HepG2 (cell line): ENCODE data around the gene OPA3. TPM values are rescaled to one million over a fixed set of nuclear protein-coding genes. Genes with fewer than 3 reads are reported as not detected.
A peak's percentile ranks its signal among the peaks of the same experiment; 100 is the strongest.

Experiments used
- HNRNPLL ChIP-seq: fragments of 200-400 bp; formaldehyde crosslinking; IDR thresholded peaks from 2 replicates; pipeline ENCODE4 v1.6.1; 2017; ENCODE audit warnings: mild to moderate bottlenecking, low read depth, low read length; ENCODE audit not compliant: poor library complexity, severe bottlenecking
- HOXA3 ChIP-seq: sonication (generic); formaldehyde crosslinking; IDR thresholded peaks from 2 replicates; pipeline ENCODE4 v1.5.0; 2020; ENCODE audit warnings: missing genetic modification reagents
- KAT2B ChIP-seq: fragments of 150-350 bp; IDR thresholded peaks from 2 replicates; pipeline ENCODE4 v1.6.1; 2014; ENCODE audit warnings: low read depth, low read length, borderline replicate concordance
- MXI1 ChIP-seq: IDR thresholded peaks from 3 replicates; pipeline ENCODE4 v1.6.1; 2012; ENCODE audit warnings: low read depth, low read length, inconsistent platforms, borderline replicate concordance
- MYPOP ChIP-seq: sonication (generic); formaldehyde crosslinking; IDR thresholded peaks from 2 replicates; pipeline ENCODE4 v1.8.1; 2023; ENCODE audit warnings: mild to moderate bottlenecking, moderate library complexity, missing genetic modification reagents
- NR2F6 ChIP-seq, 2 experiments: IDR thresholded peaks; 2 replicates each; pipeline ENCODE4 v1.6.1; 2016; ENCODE audit warnings: antibody characterized with exemption in 1 of 2, mild to moderate bottlenecking in 1 of 2
- ZBTB7A ChIP-seq: sonication (generic); formaldehyde crosslinking; IDR thresholded peaks from 2 replicates; pipeline ENCODE4 v1.8.0; 2022; ENCODE audit warnings: mild to moderate bottlenecking, missing genetic modification reagents
- polyA plus RNA-seq, 8 experiments: library from polyadenylated mRNA; depleted of rRNA in 3 of 8; stranded (reverse) in 7 of 8; unstranded in 1 of 8; fragments of >200 nt; fragmentation: Illumina TruSeq in 4 of 8; extraction: Trizol in 4 of 8; gene quantifications; 2 replicates each; pipeline versions ENCODE4 v1.2.1 to v1.2.3, GENCODE V29; 2011 to 2016; ENCODE audit warnings: low read depth in 4 of 8, missing spikeins in 1 of 8, mixed read lengths in 1 of 8; ENCODE audit not compliant: insufficient read depth in 1 of 8
- total RNA-seq, 5 experiments: library from RNA; depleted of rRNA; stranded (reverse); fragments of >200 nt; fragmentation: Illumina TruSeq; extraction: Trizol; gene quantifications; 2 replicates each; pipeline ENCODE4 v1.2.3, GENCODE V29; 2016; ENCODE audit warnings: low read depth in 1 of 5
- TF ChIP-seq, protein P1 (sequence below): sonication (generic); formaldehyde crosslinking; IDR thresholded peaks from 2 replicates; pipeline ENCODE4 v1.5.1; 2020; ENCODE audit warnings: mild to moderate bottlenecking, missing genetic modification reagents, borderline replicate concordance
- TF ChIP-seq, protein P2 (sequence below): sonication (generic); formaldehyde crosslinking; IDR thresholded peaks from 2 replicates; pipeline ENCODE4 v1.4.0; 2020; ENCODE audit warnings: missing genetic modification reagents
- TF ChIP-seq, protein P3 (sequence below), 2 experiments: sonication (generic) in 1 of 2; formaldehyde crosslinking in 1 of 2; IDR thresholded peaks; 2 replicates each; pipeline versions ENCODE4 v1.5.1 to v1.6.1; 2011 to 2020; ENCODE audit warnings: borderline replicate concordance in 1 of 2, low read depth in 1 of 2, low read length in 1 of 2, mild to moderate bottlenecking in 1 of 2, missing genetic modification reagents in 1 of 2, moderate library complexity in 1 of 2

Gene OPA3
- total and polyA plus RNA-seq, 2 of the 13 experiments (the other 11 are each of a cell fraction or from before 2014, with no cell fraction given), result 8.3 to 17.7 TPM

GRCh38 chr19:45506989-45507871 is 77.4 kb downstream of the OPA3 start, which contains the start of gene VASP (continued):
- TF ChIP-seq, protein P1, sequence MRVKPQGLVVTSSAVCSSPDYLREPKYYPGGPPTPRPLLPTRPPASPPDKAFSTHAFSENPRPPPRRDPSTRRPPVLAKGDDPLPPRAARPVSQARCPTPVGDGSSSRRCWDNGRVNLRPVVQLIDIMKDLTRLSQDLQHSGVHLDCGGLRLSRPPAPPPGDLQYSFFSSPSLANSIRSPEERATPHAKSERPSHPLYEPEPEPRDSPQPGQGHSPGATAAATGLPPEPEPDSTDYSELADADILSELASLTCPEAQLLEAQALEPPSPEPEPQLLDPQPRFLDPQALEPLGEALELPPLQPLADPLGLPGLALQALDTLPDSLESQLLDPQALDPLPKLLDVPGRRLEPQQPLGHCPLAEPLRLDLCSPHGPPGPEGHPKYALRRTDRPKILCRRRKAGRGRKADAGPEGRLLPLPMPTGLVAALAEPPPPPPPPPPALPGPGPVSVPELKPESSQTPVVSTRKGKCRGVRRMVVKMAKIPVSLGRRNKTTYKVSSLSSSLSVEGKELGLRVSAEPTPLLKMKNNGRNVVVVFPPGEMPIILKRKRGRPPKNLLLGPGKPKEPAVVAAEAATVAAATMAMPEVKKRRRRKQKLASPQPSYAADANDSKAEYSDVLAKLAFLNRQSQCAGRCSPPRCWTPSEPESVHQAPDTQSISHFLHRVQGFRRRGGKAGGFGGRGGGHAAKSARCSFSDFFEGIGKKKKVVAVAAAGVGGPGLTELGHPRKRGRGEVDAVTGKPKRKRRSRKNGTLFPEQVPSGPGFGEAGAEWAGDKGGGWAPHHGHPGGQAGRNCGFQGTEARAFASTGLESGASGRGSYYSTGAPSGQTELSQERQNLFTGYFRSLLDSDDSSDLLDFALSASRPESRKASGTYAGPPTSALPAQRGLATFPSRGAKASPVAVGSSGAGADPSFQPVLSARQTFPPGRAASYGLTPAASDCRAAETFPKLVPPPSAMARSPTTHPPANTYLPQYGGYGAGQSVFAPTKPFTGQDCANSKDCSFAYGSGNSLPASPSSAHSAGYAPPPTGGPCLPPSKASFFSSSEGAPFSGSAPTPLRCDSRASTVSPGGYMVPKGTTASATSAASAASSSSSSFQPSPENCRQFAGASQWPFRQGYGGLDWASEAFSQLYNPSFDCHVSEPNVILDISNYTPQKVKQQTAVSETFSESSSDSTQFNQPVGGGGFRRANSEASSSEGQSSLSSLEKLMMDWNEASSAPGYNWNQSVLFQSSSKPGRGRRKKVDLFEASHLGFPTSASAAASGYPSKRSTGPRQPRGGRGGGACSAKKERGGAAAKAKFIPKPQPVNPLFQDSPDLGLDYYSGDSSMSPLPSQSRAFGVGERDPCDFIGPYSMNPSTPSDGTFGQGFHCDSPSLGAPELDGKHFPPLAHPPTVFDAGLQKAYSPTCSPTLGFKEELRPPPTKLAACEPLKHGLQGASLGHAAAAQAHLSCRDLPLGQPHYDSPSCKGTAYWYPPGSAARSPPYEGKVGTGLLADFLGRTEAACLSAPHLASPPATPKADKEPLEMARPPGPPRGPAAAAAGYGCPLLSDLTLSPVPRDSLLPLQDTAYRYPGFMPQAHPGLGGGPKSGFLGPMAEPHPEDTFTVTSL (CRISPR knock-in tag), result no peak
- TF ChIP-seq, protein P2, sequence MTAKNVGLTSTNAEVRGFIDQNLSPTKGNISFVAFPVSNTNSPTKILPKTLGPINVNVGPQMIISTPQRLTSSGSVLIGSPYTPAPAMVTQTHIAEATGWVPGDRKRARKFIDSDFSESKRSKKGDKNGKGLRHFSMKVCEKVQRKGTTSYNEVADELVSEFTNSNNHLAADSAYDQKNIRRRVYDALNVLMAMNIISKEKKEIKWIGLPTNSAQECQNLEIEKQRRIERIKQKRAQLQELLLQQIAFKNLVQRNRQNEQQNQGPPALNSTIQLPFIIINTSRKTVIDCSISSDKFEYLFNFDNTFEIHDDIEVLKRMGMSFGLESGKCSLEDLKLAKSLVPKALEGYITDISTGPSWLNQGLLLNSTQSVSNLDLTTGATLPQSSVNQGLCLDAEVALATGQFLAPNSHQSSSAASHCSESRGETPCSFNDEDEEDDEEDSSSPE, result peak; percentile 59
- TF ChIP-seq, protein P3, sequence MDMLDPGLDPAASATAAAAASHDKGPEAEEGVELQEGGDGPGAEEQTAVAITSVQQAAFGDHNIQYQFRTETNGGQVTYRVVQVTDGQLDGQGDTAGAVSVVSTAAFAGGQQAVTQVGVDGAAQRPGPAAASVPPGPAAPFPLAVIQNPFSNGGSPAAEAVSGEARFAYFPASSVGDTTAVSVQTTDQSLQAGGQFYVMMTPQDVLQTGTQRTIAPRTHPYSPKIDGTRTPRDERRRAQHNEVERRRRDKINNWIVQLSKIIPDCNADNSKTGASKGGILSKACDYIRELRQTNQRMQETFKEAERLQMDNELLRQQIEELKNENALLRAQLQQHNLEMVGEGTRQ (IDR thresholded peaks at IDR 0.05; ENCODE audit: low read depth, low read length), result no peak
- TF ChIP-seq, protein P3 (CRISPR knock-in tag; IDR thresholded peaks at IDR 0.05; ENCODE audit: borderline replicate concordance), result peak; percentile 31; the same call in 1 of the 2 replicates
- TF ChIP-seq ZBTB7A (CRISPR knock-in tag) (peak; percentile 83; the same call in 1 of the 2 replicates), KAT2B (no peak), MYPOP (CRISPR knock-in tag) (peak; percentile 60), NR2F6 (IDR thresholded peaks at IDR 0.05) (no peak), NR2F6 (CRISPR knock-in tag; IDR thresholded peaks at IDR 0.05) (peak; percentile 53; the same call in 1 of the 2 replicates), HNRNPLL (peak; percentile 69), HOXA3 (CRISPR knock-in tag) (peak; percentile 82), MXI1 (peak; percentile 51; the same call in 1 of the 3 replicates)
